Ishikawa (cell line): Measurements from ENCODE around the gene MKNK1.

Experiments
- CEBPB ChIP-seq: IDR thresholded peaks from 2 replicates; pipeline ENCODE4 v1.6.1; 2012
- CREB1 ChIP-seq: IDR thresholded peaks from 2 replicates; pipeline ENCODE4 v1.6.1; 2012; ENCODE audit warnings: low read depth
- EP300 ChIP-seq: IDR thresholded peaks from 2 replicates; pipeline ENCODE4 v1.6.1; 2012; ENCODE audit warnings: borderline replicate concordance
- FOXM1 ChIP-seq: IDR thresholded peaks from 2 replicates; pipeline ENCODE4 v1.6.1; 2012; ENCODE audit warnings: low read depth, borderline replicate concordance
- NFIC ChIP-seq: IDR thresholded peaks from 2 replicates; pipeline ENCODE4 v1.6.1; 2012
- RAD21 ChIP-seq: IDR thresholded peaks from 2 replicates; pipeline ENCODE4 v1.6.1; 2012; ENCODE audit warnings: low read depth
- TCF12 ChIP-seq: IDR thresholded peaks from 2 replicates; pipeline ENCODE4 v1.6.1; 2012; ENCODE audit warnings: low read depth
- YY1 ChIP-seq: IDR thresholded peaks from 2 replicates; pipeline ENCODE4 v1.6.1; 2012; ENCODE audit warnings: low read depth
- ZBTB7A ChIP-seq: IDR thresholded peaks from 2 replicates; pipeline ENCODE4 v1.6.1; 2012; ENCODE audit warnings: low read depth
- TF ChIP-seq, protein P1 (sequence below): IDR thresholded peaks from 2 replicates; pipeline ENCODE4 v1.6.1; 2012; ENCODE audit warnings: low read depth, mild to moderate bottlenecking
- TF ChIP-seq, protein P2 (sequence below): IDR thresholded peaks from 2 replicates; pipeline ENCODE4 v1.6.1; 2012

DNA sequence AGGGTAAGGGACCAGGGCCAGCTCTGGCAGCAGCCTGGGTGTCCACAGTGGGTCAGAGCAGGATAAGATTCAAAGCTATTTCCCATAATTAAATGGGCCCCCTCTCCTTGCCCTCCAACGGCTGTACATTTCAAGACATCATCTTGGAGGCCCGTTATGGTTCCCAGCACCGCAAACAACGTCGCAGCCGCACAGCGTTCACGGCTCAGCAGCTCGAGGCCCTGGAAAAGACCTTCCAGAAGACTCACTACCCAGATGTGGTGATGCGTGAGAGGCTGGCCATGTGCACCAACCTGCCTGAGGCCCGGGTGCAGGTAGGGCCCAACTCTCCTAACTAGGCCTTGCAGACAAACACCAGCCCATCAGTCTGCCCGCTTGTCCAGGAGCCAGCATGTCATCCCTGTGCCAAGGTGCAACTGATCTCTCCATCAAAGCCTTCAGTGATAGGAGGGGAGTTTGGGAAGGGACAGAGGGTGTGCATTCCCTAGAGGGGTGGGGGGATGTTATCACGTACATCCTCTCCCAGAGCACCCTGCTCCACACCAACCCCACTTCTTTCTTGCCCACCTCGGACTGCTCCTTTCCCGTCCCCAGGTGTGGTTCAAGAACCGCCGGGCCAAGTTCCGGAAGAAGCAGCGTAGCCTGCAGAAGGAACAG, 93.6 kb downstream of the MKNK1 start:
- TF ChIP-seq RAD21 (no peak), EP300 (no peak), YY1 (no peak), CEBPB (no peak), NFIC (no peak), CREB1 (no peak), ZBTB7A (no peak), FOXM1 (no peak), TCF12 (no peak)
- TF ChIP-seq, protein P1, sequence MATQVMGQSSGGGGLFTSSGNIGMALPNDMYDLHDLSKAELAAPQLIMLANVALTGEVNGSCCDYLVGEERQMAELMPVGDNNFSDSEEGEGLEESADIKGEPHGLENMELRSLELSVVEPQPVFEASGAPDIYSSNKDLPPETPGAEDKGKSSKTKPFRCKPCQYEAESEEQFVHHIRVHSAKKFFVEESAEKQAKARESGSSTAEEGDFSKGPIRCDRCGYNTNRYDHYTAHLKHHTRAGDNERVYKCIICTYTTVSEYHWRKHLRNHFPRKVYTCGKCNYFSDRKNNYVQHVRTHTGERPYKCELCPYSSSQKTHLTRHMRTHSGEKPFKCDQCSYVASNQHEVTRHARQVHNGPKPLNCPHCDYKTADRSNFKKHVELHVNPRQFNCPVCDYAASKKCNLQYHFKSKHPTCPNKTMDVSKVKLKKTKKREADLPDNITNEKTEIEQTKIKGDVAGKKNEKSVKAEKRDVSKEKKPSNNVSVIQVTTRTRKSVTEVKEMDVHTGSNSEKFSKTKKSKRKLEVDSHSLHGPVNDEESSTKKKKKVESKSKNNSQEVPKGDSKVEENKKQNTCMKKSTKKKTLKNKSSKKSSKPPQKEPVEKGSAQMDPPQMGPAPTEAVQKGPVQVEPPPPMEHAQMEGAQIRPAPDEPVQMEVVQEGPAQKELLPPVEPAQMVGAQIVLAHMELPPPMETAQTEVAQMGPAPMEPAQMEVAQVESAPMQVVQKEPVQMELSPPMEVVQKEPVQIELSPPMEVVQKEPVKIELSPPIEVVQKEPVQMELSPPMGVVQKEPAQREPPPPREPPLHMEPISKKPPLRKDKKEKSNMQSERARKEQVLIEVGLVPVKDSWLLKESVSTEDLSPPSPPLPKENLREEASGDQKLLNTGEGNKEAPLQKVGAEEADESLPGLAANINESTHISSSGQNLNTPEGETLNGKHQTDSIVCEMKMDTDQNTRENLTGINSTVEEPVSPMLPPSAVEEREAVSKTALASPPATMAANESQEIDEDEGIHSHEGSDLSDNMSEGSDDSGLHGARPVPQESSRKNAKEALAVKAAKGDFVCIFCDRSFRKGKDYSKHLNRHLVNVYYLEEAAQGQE = no peak
- TF ChIP-seq, protein P2, sequence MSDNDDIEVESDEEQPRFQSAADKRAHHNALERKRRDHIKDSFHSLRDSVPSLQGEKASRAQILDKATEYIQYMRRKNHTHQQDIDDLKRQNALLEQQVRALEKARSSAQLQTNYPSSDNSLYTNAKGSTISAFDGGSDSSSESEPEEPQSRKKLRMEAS = no peak
